Colonic mucosa (tissue), 4 donors: ENCODE measurements around the gene CACYBP. TPM values are rescaled to one million over a fixed set of nuclear protein-coding genes. Genes with fewer than 3 reads are reported as not detected.
A peak's percentile ranks its signal among the peaks of the same experiment; 100 is the strongest.

Experiments used
- DNase-seq: peaks from one replicate; pipeline ENCODE4 v3.0.0-alpha.2; 2020
- H3K27ac ChIP-seq: fragments of 200-600 bp; one replicate; pipeline ENCODE4 v1.8.0; 2021
- H3K27me3 ChIP-seq: fragments of 200-600 bp; one replicate; pipeline ENCODE4 v1.8.0; 2021
- H3K36me3 ChIP-seq: fragments of 200-600 bp; one replicate; pipeline ENCODE4 v1.8.0; 2021
- H3K4me1 ChIP-seq: fragments of 200-600 bp; one replicate; pipeline ENCODE4 v1.8.0; 2021; ENCODE audit warnings: mild to moderate bottlenecking
- H3K4me3 ChIP-seq: fragments of 200-600 bp; one replicate; pipeline ENCODE4 v1.8.0; 2021
- H3K9ac ChIP-seq, 2 donors: one replicate each; pipeline ENCODE4 v1.7.0; 2013; ENCODE audit warnings: control low read depth in 2 of 2, low read depth in 2 of 2, low read length in 2 of 2
- H3K9me3 ChIP-seq: fragments of 200-600 bp; one replicate; pipeline ENCODE4 v1.8.0; 2021
- intact Hi-C: fragments of 100-400 bp; cut with DNase I; formaldehyde crosslinking; loops from one replicate; pipeline ENCODE4 v1.14.1; 2022
- total RNA-seq, 2 donors: library from RNA; stranded (reverse); fragmentation: NEBNext Ultra II Directional in 1 of 2; extraction: Animal tissue kit (Norgen Biotek cat#: 25700) in 1 of 2; gene quantifications; one replicate each; pipeline ENCODE4 v1.2.1, GENCODE V29; 2021
- TF ChIP-seq, protein P1 (sequence below): fragments of 200-600 bp; IDR thresholded peaks from one replicate; pipeline ENCODE4 v1.8.0; 2022; ENCODE audit warnings: antibody characterized with exemption, mild to moderate bottlenecking
- donor health status: healthy.
- donor health status: DM: no; HTN: no; CAD: no.
- donor health status: DM: no; HTN: no; CAD: no.

CACYBP gene
- total RNA-seq, 2 donors from 2014 or later = 66.9 to 182 TPM

DNA sequence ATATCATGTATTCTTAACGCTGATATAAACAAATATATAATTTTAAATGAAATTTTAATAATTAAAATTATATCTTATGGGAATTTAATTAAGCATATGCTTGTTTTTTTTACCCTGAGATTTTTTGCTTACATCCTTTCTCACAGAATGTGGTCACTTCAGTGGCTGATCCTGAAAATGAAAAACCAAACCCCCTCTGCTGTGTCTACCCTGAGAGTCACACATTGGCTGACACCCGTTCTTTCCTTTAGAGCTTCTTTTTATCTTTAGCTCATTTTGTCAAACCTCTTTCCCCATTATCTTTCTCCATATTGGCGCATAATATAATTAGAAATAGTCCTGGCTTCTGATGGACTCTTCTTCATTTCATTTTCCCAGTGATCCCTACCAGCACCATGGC is 10.8 kb upstream of the CACYBP start:
- H3K9me3 ChIP-seq = no peaks in the 10 kb centered on the region
- no peaks in the 10 kb centered on the region for H3K27me3 ChIP-seq
- no peak overlapping the region for H3K9ac ChIP-seq
- TF ChIP-seq, protein P1, sequence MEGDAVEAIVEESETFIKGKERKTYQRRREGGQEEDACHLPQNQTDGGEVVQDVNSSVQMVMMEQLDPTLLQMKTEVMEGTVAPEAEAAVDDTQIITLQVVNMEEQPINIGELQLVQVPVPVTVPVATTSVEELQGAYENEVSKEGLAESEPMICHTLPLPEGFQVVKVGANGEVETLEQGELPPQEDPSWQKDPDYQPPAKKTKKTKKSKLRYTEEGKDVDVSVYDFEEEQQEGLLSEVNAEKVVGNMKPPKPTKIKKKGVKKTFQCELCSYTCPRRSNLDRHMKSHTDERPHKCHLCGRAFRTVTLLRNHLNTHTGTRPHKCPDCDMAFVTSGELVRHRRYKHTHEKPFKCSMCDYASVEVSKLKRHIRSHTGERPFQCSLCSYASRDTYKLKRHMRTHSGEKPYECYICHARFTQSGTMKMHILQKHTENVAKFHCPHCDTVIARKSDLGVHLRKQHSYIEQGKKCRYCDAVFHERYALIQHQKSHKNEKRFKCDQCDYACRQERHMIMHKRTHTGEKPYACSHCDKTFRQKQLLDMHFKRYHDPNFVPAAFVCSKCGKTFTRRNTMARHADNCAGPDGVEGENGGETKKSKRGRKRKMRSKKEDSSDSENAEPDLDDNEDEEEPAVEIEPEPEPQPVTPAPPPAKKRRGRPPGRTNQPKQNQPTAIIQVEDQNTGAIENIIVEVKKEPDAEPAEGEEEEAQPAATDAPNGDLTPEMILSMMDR = no peak
- H3K4me3 ChIP-seq = no peak overlapping the region
- intact Hi-C loops = no loop called here
- H3K27ac ChIP-seq = no peak overlapping the region
- H3K36me3 ChIP-seq = no peaks in the 10 kb centered on the region
- H3K4me1 ChIP-seq = no peaks in the 10 kb centered on the region
- DNase-seq = no peak

- Histone ChIP-seq H3K27me3 (no peaks in the 10 kb centered on the region), H3K9me3 (no peaks in the 10 kb centered on the region), H3K9ac (no peak overlapping the region), H3K27ac (peak overlapping the region; percentile 74), H3K4me1 (no peaks in the 10 kb centered on the region), H3K4me3 (peak overlapping the region; percentile 27), H3K36me3 (no peaks in the 10 kb centered on the region)
- intact Hi-C loops = no loop called here
- TF ChIP-seq, protein P1 = no peak
- no peak for DNase-seq
Measured at GRCh38 chr1:174989536-174990220, 10.1 kb upstream of the CACYBP start.

- intact Hi-C loops = no loop called here
- Histone ChIP-seq H3K4me1 (no peaks in the 10 kb centered on the region), H3K9ac (peak overlapping the region in 1 of 2 donors; percentile 67), H3K4me3 (peak overlapping the region; percentile 27), H3K36me3 (no peaks in the 10 kb centered on the region), H3K27me3 (no peaks in the 10 kb centered on the region), H3K27ac (peak overlapping the region; percentile 74), H3K9me3 (no peaks in the 10 kb centered on the region)
- peak; percentile 42 for DNase-seq
- TF ChIP-seq, protein P1 = no peak
Measured at GRCh38 chr1:174990382-174990999, 9.3 kb upstream of the CACYBP start.

- TF ChIP-seq, protein P1 = no peak
- DNase-seq = no peak
- no peak overlapping the region for H3K27ac ChIP-seq
- no peaks in the 10 kb centered on the region for H3K36me3 ChIP-seq
- no peak overlapping the region for H3K4me3 ChIP-seq
- no peaks in the 10 kb centered on the region for H3K4me1 ChIP-seq
- H3K9me3 ChIP-seq = no peaks in the 10 kb centered on the region
- H3K27me3 ChIP-seq = no peaks in the 10 kb centered on the region
- intact Hi-C loops = no loop called here
- H3K9ac ChIP-seq = no peak overlapping the region
Measured at GRCh38 chr1:174991473-174991872, 8.3 kb upstream of the CACYBP start.

DNA sequence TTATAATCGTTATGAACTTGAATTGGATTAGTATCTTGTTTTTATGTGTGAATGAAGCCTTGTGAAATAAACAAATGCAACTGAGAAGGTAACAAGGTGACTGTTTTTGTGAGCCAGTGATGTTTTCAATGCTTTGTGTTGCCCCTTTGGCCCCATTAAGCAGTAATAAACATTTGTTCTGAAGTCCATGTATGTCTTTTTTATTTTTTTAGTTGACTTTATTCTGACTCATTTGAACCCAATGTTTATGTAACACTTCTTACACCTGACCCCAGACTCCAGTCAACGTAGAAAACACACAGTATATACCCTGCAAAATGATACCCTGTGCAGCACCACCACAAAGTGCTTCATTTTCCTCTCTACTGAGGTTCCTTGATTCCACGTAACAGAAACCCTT is 4.6 kb upstream of the CACYBP start:
- H3K9ac ChIP-seq = no peak overlapping the region
- DNase-seq = no peak
- no peaks in the 10 kb centered on the region for H3K9me3 ChIP-seq
- intact Hi-C loops = no loop called here
- H3K27ac ChIP-seq = no peak overlapping the region
- H3K4me1 ChIP-seq = no peaks in the 10 kb centered on the region
- H3K4me3 ChIP-seq = no peak overlapping the region
- no peaks in the 10 kb centered on the region for H3K27me3 ChIP-seq
- TF ChIP-seq, protein P1 = no peak
- no peaks in the 10 kb centered on the region for H3K36me3 ChIP-seq
